ENCODE measurements around the gene EGFL8. TPM values are rescaled to one million over a fixed set of nuclear protein-coding genes. Genes with fewer than 3 reads are reported as not detected.

EGFL8 gene
- total RNA-seq, 2 donors from 2014 or later: 12.2 to 19.5 TPM

DNA sequence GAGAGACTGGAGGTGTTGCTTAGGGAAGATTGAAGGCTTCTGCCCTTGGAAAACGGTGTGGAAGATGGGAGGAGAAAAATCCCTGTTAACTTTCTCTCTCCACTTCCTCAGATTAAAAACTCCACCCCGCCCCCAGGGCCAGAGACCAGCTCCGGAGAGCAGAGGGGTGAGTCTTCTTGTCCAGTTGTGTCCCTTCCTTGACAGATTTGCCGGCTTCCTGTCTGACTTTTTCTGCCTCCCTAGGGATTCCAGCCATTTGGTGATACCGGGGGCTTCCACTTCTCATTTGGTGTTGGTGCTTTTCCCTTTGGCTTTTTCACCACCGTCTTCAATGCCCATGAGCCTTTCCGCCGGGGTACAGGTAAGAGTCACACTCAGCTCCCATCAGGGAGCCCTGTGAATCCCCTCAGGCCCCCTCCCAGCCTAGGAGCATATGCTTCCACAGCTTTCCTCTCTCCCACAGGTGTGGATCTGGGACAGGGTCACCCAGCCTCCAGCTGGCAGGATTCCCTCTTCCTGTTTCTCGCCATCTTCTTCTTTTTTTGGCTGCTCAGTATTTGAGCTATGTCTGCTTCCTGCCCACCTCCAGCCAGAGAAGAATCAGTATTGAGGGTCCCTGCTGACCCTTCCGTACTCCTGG lies 15.5 kb downstream of the EGFL8 start:
- Histone ChIP-seq H3K27ac (no peak overlapping the region), H3K9me3 (no peaks in the 10 kb centered on the region), H3K4me3 (no peak overlapping the region), H3K4me1 (replicated peaks) (no peaks in the 10 kb centered on the region), H3K27me3 (replicated peaks; ENCODE audit: insufficient read depth) (no peaks in the 10 kb centered on the region), H3K36me3 (peaks cover 0 to 5% of the 10 kb centered on the region in 2 donors)
- no peak for DNase-seq (ENCODE audit: low spot score)
- WGBS: 73% methylated on average over 10 of the region's 10 CpGs
- no peak for TF ChIP-seq POLR2A (IDR thresholded peaks at IDR 0.05)
- TF ChIP-seq POLR2AphosphoS5 (IDR thresholded peaks at IDR 0.05): no peak
- TF ChIP-seq, protein P1, sequence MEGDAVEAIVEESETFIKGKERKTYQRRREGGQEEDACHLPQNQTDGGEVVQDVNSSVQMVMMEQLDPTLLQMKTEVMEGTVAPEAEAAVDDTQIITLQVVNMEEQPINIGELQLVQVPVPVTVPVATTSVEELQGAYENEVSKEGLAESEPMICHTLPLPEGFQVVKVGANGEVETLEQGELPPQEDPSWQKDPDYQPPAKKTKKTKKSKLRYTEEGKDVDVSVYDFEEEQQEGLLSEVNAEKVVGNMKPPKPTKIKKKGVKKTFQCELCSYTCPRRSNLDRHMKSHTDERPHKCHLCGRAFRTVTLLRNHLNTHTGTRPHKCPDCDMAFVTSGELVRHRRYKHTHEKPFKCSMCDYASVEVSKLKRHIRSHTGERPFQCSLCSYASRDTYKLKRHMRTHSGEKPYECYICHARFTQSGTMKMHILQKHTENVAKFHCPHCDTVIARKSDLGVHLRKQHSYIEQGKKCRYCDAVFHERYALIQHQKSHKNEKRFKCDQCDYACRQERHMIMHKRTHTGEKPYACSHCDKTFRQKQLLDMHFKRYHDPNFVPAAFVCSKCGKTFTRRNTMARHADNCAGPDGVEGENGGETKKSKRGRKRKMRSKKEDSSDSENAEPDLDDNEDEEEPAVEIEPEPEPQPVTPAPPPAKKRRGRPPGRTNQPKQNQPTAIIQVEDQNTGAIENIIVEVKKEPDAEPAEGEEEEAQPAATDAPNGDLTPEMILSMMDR (IDR thresholded peaks at IDR 0.05): no peak
- intact Hi-C loops (cut with DNase I): loop anchor here (5.0 kb wide), 1 partner anchor 283 kb away; the partner anchor contains the start of gene EHMT2

DNA sequence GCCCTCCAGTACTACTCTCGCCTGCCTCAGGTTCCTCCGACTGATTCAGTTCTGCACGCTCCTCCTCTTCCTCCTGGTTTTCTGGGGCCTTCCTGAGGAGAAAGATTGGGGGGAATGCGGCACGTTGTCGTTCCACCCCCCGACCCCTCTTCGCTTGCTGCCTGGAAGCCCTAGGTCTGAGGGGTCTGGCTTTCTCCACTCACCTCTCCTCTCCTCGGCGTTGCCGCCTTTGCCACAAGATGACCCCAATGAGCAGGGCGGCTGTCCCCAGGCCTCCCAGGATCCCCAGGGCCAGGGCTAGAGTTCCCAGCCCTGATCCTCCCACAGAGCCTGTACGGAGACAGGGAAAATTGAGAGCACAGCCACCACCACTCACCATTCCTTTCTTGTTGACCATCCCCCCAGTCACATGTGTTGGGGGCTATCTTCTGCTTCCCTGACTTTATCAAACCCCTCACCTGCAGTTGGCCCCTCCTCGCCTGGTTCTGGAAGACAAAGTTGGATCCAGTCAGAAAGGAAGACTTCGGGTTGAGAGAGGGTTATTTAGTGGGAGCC lies 16.8 kb downstream of the EGFL8 start:
- intact Hi-C loops (cut with DNase I): no loop called here
- Histone ChIP-seq H3K27ac (no peak overlapping the region), H3K4me1 (replicated peaks) (no peaks in the 10 kb centered on the region), H3K27me3 (replicated peaks; ENCODE audit: insufficient read depth) (no peaks in the 10 kb centered on the region), H3K4me3 (no peak overlapping the region), H3K9me3 (no peaks in the 10 kb centered on the region), H3K36me3 (peaks cover 0 to 5% of the 10 kb centered on the region in 2 donors)
- 91% methylated on average over 15 of the region's 15 CpGs for WGBS
- TF ChIP-seq, protein P1 (IDR thresholded peaks at IDR 0.05): no peak
- no peak for TF ChIP-seq POLR2A (IDR thresholded peaks at IDR 0.05)
- no peak for TF ChIP-seq POLR2AphosphoS5 (IDR thresholded peaks at IDR 0.05)
- no peak for DNase-seq (ENCODE audit: low spot score)

DNA sequence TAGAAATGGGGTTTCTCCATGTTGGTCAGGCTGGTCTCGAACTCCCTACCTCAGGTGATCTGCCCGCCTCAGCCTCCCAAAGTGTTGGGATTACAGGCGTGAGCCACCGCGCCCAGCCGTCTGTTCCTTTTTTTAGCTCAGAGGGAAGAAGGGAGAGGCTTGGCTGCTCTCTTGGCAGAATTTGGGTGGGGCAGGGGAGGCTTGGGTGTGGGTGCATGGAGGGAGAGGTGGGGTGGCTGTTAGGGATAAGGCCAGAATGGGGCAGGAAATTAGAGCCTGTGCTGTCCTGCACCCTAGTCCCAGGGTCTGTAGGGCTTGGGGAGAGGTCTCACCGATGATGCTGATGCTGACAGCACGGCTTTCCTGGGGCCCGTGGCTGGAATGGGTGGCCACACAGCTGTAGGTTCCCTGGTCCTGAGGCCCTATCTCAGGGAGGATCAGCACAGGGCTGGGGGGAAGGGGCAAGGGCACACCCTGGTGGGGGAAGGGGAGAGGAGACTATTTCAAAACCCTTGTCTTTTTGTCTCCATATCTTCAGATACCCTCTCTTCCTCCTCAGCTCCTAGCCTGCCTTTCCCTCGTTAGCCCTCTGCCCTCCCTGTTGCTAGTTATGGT lies 17.6 kb downstream of the EGFL8 start:
- Histone ChIP-seq H3K36me3 (peaks cover 0 to 5% of the 10 kb centered on the region in 2 donors), H3K4me3 (no peak overlapping the region), H3K4me1 (replicated peaks) (no peaks in the 10 kb centered on the region), H3K9me3 (no peaks in the 10 kb centered on the region), H3K27me3 (replicated peaks; ENCODE audit: insufficient read depth) (no peaks in the 10 kb centered on the region), H3K27ac (no peak overlapping the region)
- intact Hi-C loops (cut with DNase I): no loop called here
- TF ChIP-seq POLR2AphosphoS5 (IDR thresholded peaks at IDR 0.05) (no peak), POLR2A (IDR thresholded peaks at IDR 0.05) (no peak)
- TF ChIP-seq, protein P1 (IDR thresholded peaks at IDR 0.05): no peak
- WGBS: 86% methylated on average over 10 of the region's 10 CpGs
- DNase-seq (ENCODE audit: low spot score): no peak

DNA sequence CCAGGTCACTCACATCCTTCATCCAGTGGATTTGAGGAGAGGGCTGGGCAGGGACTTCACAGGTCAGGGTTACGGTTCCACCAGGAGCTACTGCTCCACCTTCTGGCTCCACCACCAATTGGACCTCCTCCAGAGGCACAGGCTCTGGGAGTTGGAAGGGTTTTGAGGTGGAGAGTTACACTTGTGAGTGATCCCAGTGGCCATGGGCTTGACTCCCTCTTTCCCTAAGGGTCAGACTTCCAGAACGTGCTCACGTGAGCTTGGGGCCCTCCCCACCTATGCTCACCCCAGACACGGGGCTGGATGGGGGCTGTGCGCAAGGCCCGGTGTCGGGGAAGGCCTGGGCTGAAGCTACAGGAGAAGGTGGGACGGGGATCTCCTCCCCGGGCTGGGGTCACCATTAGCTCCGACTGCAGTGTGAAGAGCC lies 18.2 kb downstream of the EGFL8 start:
- peaks cover 0 to 5% of the 10 kb centered on the region in 2 donors for H3K36me3 ChIP-seq
- no peaks in the 10 kb centered on the region for H3K9me3 ChIP-seq
- H3K4me3 ChIP-seq: no peak overlapping the region
- 83% methylated on average over 10 of the region's 10 CpGs for WGBS
- H3K27ac ChIP-seq: no peak overlapping the region
- H3K27me3 ChIP-seq (replicated peaks; ENCODE audit: insufficient read depth): no peaks in the 10 kb centered on the region
- DNase-seq (ENCODE audit: low spot score): no peak
- intact Hi-C loops (cut with DNase I): no loop called here
- no peaks in the 10 kb centered on the region for H3K4me1 ChIP-seq (replicated peaks)
- no peak for TF ChIP-seq POLR2A (IDR thresholded peaks at IDR 0.05)
- TF ChIP-seq, protein P1 (IDR thresholded peaks at IDR 0.05): no peak
- TF ChIP-seq POLR2AphosphoS5 (IDR thresholded peaks at IDR 0.05): no peak

Measured in prostate gland (tissue), 2 donors.